Natural killer cell (primary cell): ENCODE results near the gene PID1. TPM values are rescaled to one million over a fixed set of nuclear protein-coding genes. Genes with fewer than 3 reads are reported as not detected.

Experiments used
- ATAC-seq, 3 donors: fragments of 150-1000 bp in 2 of 3; fragments of 200-7000 bp in 1 of 3; cut with Tn5 transposase; 1 replicate in 1 of 3; 2 replicates in 2 of 3; pipeline ENCODE4 v1.10.0; 2021; ENCODE audit warnings: mild to moderate bottlenecking in 2 of 3, moderate library complexity in 2 of 3
- DNase-seq, 2 donors: peaks; one replicate each; pipeline versions ENCODE4 v3.0.0 to v3.0.0-alpha.2; 2013 to 2021; ENCODE audit warnings: mixed read lengths in 1 of 2
- H3K27ac ChIP-seq: one replicate; pipeline ENCODE4 v1.5.1; 2013; ENCODE audit warnings: mild to moderate bottlenecking, low read length
- H3K27me3 ChIP-seq: one replicate; pipeline ENCODE4 v1.6.1; 2013; ENCODE audit warnings: low read length; ENCODE audit not compliant: control insufficient read depth, insufficient read depth
- H3K36me3 ChIP-seq: one replicate; pipeline ENCODE4 v1.6.1; 2013; ENCODE audit warnings: low read length; ENCODE audit not compliant: control insufficient read depth, insufficient read depth
- H3K4me1 ChIP-seq: one replicate; pipeline ENCODE4 v1.6.1; 2013; ENCODE audit warnings: low read length; ENCODE audit not compliant: control insufficient read depth, insufficient read depth
- H3K4me3 ChIP-seq: one replicate; pipeline ENCODE4 v1.5.1; 2013; ENCODE audit warnings: low read length
- H3K9me3 ChIP-seq: one replicate; pipeline ENCODE4 v1.6.1; 2013; ENCODE audit warnings: low read length; ENCODE audit not compliant: control insufficient read depth, insufficient read depth
- H3K27ac Mint-ChIP-seq, 2 donors: one replicate each; pipeline ENCODE4 v1.8.0; 2022; ENCODE audit warnings: mild to moderate bottlenecking in 2 of 2, mixed read lengths in 2 of 2, moderate library complexity in 1 of 2
- H3K27me3 Mint-ChIP-seq, 2 donors: one replicate each; pipeline ENCODE4 v1.8.0; 2022; ENCODE audit warnings: low read depth in 2 of 2, mixed read lengths in 2 of 2
- H3K36me3 Mint-ChIP-seq: one replicate; pipeline ENCODE4 v1.8.0; 2022; ENCODE audit warnings: mixed read lengths
- H3K4me1 Mint-ChIP-seq, 2 donors: one replicate each; pipeline ENCODE4 v1.8.0; 2022; ENCODE audit warnings: mixed read lengths in 2 of 2
- H3K4me3 Mint-ChIP-seq: one replicate; pipeline ENCODE4 v1.8.0; 2022; ENCODE audit warnings: mild to moderate bottlenecking, moderate library complexity, mixed read lengths
- H3K9me3 Mint-ChIP-seq, 2 donors: one replicate each; pipeline ENCODE4 v1.8.0; 2022; ENCODE audit warnings: mixed read lengths in 2 of 2
- CTCF ChIP-seq: fragments of 200-600 bp; IDR thresholded peaks from one replicate; pipeline ENCODE4 v1.8.0; 2022; ENCODE audit warnings: antibody characterized with exemption
- WGBS: methylation state at CpG from one replicate; pipeline ENCODE4 v1.1.7; 2013; ENCODE audit warnings: missing lambda C conversion rate; ENCODE audit not compliant: insufficient coverage; 5-methylcytosine and 5-hydroxymethylcytosine counted together
- intact Hi-C: fragments of 100-400 bp; cut with micrococcal nuclease; formaldehyde crosslinking; loops from one replicate; pipeline ENCODE4 v1.14.2; 2022
- total RNA-seq, 4 donors: library from RNA; stranded (reverse); fragments of 120-200 nt in 1 of 4; gene quantifications; one replicate each; pipeline versions ENCODE4 v1.2.3 to v1.2.4, GENCODE V29; 2013 to 2022

PID1 gene
- total RNA-seq, 3 donors from 2014 or later (not counting 1 experiment from before 2014, with no cell fraction given), result 0.56 to 3.0 (median 1.0) TPM

GRCh38 chr2:229261599-229261998 is 9.5 kb downstream of the PID1 start:
- H3K4me3 ChIP-seq, result no peak overlapping the region
- Mint-ChIP-seq H3K9me3 (peaks cover 3 to 7% of the 10 kb centered on the region in 2 donors), H3K36me3 (no peaks in the 10 kb centered on the region), H3K4me3 (no peak overlapping the region), H3K27ac (no peak overlapping the region), H3K4me1 (no peaks in the 10 kb centered on the region), H3K27me3 (no peaks in the 10 kb centered on the region)
- no peak for TF ChIP-seq CTCF
- no peak overlapping the region for H3K27ac ChIP-seq
- H3K4me1 ChIP-seq, result no peaks in the 10 kb centered on the region
- intact Hi-C loops, result no loop called here
- H3K36me3 ChIP-seq, result no peaks in the 10 kb centered on the region
- no peaks in the 10 kb centered on the region for H3K27me3 ChIP-seq
- H3K9me3 ChIP-seq, result no peaks in the 10 kb centered on the region
- no peak for DNase-seq
- no peak for ATAC-seq
- WGBS, result 65% methylated on average over 1 of the region's 1 CpG

- H3K36me3 Mint-ChIP-seq, result no peaks in the 10 kb centered on the region
Observed at GRCh38 chr2:229261076-229261475, 10.0 kb downstream of the PID1 start.

DNA sequence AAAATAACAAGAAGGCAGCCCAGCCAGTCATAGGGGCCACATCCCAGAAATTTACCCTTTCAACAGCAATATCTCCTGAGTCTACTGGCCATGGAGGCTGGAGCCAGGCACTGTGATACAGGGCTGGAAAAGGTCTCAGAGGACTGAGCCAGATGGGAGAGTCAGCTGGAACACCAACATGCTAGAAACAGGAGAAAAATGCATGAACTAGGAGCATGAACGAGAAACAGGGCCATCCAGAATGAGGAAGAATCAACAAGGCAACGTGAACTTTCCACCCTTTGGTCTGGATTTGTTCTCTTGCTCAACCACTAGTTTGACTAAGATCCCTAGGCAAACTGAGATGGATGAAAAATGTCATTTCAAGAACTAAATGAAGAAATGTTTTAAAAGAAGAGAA is 13.1 kb downstream of the PID1 start:
- Histone ChIP-seq H3K4me3 (no peak overlapping the region), H3K36me3 (no peaks in the 10 kb centered on the region), H3K9me3 (no peaks in the 10 kb centered on the region), H3K27me3 (no peaks in the 10 kb centered on the region), H3K4me1 (no peaks in the 10 kb centered on the region), H3K27ac (no peak overlapping the region)
- no peak overlapping the region for H3K27ac Mint-ChIP-seq
- TF ChIP-seq CTCF, result no peak
- WGBS, result 59% methylated on average over 2 of the region's 2 CpGs
- no peaks in the 10 kb centered on the region for H3K27me3 Mint-ChIP-seq
- no peak for DNase-seq
- no peaks in the 10 kb centered on the region for H3K4me1 Mint-ChIP-seq
- no peak overlapping the region for H3K4me3 Mint-ChIP-seq
- H3K36me3 Mint-ChIP-seq, result no peaks in the 10 kb centered on the region
- intact Hi-C loops, result no loop called here
- ATAC-seq, result no peak
- H3K9me3 Mint-ChIP-seq, result peaks cover 2 to 5% of the 10 kb centered on the region in 2 donors

More at GRCh38 chr2:229261076-229261475, 10.0 kb downstream of the PID1 start:
- DNase-seq (no peak), ATAC-seq (no peak)
- Histone ChIP-seq H3K4me3 (no peak overlapping the region), H3K9me3 (no peaks in the 10 kb centered on the region), H3K27ac (no peak overlapping the region), H3K4me1 (no peaks in the 10 kb centered on the region), H3K36me3 (no peaks in the 10 kb centered on the region), H3K27me3 (no peaks in the 10 kb centered on the region)
- Mint-ChIP-seq H3K27ac (no peak overlapping the region), H3K4me1 (no peaks in the 10 kb centered on the region), H3K4me3 (no peak overlapping the region), H3K9me3 (peaks cover 3 to 7% of the 10 kb centered on the region in 2 donors), H3K27me3 (no peaks in the 10 kb centered on the region)
- 84% methylated on average over 3 of the region's 3 CpGs for WGBS
- intact Hi-C loops, result no loop called here
- TF ChIP-seq CTCF, result no peak

DNA sequence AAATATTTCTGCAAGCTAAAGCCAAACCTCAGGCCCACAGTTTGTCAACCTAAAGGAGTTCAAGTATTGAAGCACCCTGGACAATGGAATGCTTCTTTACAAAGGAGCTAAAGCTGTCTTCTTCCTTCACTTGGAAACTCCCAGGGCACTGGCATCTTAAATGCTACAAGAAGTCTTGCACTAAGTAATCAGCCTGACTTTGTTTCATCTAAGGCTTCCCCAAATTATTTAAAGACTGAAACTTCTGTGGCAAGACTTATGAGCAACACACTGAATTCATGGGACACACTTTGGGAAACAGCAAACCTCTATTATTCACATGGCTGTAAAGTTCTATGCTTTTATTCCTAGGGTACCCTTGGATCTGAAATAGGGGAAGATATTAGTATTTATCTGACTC is 14.7 kb downstream of the PID1 start:
- no peak overlapping the region for H3K4me3 ChIP-seq
- H3K27ac Mint-ChIP-seq, result no peak overlapping the region
- H3K36me3 ChIP-seq, result no peaks in the 10 kb centered on the region
- no peak overlapping the region for H3K27ac ChIP-seq
- H3K27me3 Mint-ChIP-seq, result no peaks in the 10 kb centered on the region
- no peaks in the 10 kb centered on the region for H3K9me3 ChIP-seq
- H3K4me1 ChIP-seq, result no peaks in the 10 kb centered on the region
- H3K27me3 ChIP-seq, result no peaks in the 10 kb centered on the region
- H3K4me3 Mint-ChIP-seq, result no peak overlapping the region
- no peak for ATAC-seq
- no peak for DNase-seq
- intact Hi-C loops, result no loop called here
- H3K9me3 Mint-ChIP-seq, result peaks cover 2 to 8% of the 10 kb centered on the region in 2 donors
- no peaks in the 10 kb centered on the region for H3K4me1 Mint-ChIP-seq
- no peaks in the 10 kb centered on the region for H3K36me3 Mint-ChIP-seq
- TF ChIP-seq CTCF, result no peak
